Lower leg skin (tissue), 4 donors: ENCODE measurements around the gene PARP16. TPM values are rescaled to one million over a fixed set of nuclear protein-coding genes. Genes with fewer than 3 reads are reported as not detected.

Experiments used
- DNase-seq, 2 donors: peaks; one replicate each; pipeline ENCODE4 v3.0.0-alpha.2; 2019; ENCODE audit warnings: low spot score in 2 of 2
- H3K4me3 ChIP-seq: fragments of 200-600 bp; sonication (generic); 2 replicates; pipeline ENCODE4 v1.5.1; 2017; ENCODE audit warnings: mild to moderate bottlenecking, low read depth; ENCODE audit not compliant: poor library complexity, severe bottlenecking
- POLR2A ChIP-seq, 2 donors: fragments of 450-650 bp; IDR thresholded peaks; one replicate each; pipeline ENCODE4 v1.6.1; 2016 to 2017; ENCODE audit warnings: antibody characterized with exemption in 2 of 2, mild to moderate bottlenecking in 1 of 2, moderate library complexity in 1 of 2
- whole genome bisulfite sequencing, 2 donors: methylation state at CpG; one replicate each; pipeline ENCODE4 v1.1.5; 2018; 5-methylcytosine and 5-hydroxymethylcytosine counted together
- intact Hi-C: fragments of 100-400 bp; cut with DNase I; formaldehyde crosslinking; loops from one replicate; pipeline ENCODE4 v1.15.0; 2023; ENCODE audit warnings: low total_unique reads
- total RNA-seq, 4 donors: library from RNA; depleted of rRNA; stranded (reverse); fragments of >200 nt; gene quantifications; one replicate each; pipeline ENCODE4 v1.1.0, GENCODE V29; 2016
- TF ChIP-seq, protein P1 (sequence below), 3 donors: fragments of 450-650 bp; IDR thresholded peaks; one replicate each; pipeline ENCODE4 v1.5.1; 2016; ENCODE audit warnings: antibody characterized with exemption in 3 of 3, mild to moderate bottlenecking in 3 of 3, moderate library complexity in 2 of 3

PARP16 gene
- total RNA-seq, 4 donors from 2014 or later, result 10.3 to 14.4 (median 11.3) TPM

DNA sequence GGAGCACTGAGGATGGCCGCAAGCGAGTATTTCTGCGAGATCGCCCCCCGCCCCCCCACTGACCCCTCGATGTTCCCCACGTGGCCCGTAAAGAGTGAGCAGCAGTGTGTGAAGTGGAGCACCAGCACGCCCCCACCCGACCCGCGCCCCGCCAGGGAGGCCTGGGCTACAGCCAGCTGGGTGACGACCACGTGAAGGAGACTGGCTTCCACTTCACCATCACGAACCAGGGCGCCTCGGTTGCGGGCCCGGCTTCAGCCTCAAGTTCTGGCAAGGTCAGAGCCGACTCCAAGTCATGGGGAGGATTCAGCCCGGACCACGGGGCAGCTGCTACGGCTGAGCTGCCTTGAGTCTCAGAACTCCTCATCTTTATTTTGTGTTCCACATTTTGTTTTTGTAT, 15.4 kb upstream of the PARP16 start:
- no peak overlapping the region for H3K4me3 ChIP-seq
- intact Hi-C loops, result no loop called here
- 74 to 78% methylated on average over 23 to 24 of the region's 24 CpGs for WGBS, 2 donors
- TF ChIP-seq, protein P1, sequence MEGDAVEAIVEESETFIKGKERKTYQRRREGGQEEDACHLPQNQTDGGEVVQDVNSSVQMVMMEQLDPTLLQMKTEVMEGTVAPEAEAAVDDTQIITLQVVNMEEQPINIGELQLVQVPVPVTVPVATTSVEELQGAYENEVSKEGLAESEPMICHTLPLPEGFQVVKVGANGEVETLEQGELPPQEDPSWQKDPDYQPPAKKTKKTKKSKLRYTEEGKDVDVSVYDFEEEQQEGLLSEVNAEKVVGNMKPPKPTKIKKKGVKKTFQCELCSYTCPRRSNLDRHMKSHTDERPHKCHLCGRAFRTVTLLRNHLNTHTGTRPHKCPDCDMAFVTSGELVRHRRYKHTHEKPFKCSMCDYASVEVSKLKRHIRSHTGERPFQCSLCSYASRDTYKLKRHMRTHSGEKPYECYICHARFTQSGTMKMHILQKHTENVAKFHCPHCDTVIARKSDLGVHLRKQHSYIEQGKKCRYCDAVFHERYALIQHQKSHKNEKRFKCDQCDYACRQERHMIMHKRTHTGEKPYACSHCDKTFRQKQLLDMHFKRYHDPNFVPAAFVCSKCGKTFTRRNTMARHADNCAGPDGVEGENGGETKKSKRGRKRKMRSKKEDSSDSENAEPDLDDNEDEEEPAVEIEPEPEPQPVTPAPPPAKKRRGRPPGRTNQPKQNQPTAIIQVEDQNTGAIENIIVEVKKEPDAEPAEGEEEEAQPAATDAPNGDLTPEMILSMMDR (IDR thresholded peaks at IDR 0.05), result no peak
- no peak for TF ChIP-seq POLR2A (IDR thresholded peaks at IDR 0.05)
- DNase-seq, result no peak

DNA sequence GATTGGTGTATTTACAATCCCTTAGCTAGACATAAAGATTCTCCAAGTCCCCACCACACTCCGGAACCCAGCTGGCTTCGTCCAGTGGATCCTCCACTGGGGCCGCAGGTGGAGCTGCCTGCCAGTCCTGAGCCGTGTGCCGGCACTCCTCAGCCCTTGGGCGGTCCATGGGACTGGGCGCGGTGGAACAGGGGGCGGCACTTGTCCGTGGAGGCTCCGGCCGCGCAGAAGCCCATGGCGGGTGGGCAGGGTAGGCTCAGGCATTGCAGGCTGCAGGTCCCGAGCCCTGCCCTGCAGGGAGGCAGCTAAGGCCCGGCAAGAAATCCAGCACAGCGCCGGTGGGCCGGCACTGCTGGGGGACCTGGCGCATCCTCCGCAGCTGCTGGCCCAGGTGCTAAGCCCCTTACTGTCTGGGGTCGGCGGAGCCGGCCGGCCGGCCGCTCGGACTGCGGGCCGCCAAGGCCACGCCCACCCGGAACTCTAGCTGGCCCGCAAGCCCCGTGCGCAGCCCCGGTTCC, 14.3 kb upstream of the PARP16 start:
- intact Hi-C loops, result no loop called here
- no peak for DNase-seq
- H3K4me3 ChIP-seq, result no peak overlapping the region
- no peak for TF ChIP-seq POLR2A (IDR thresholded peaks at IDR 0.05)
- TF ChIP-seq, protein P1 (IDR thresholded peaks at IDR 0.05), result no peak
- 93 to 98% methylated on average over 24 to 34 of the region's 36 CpGs for WGBS, 2 donors

DNA sequence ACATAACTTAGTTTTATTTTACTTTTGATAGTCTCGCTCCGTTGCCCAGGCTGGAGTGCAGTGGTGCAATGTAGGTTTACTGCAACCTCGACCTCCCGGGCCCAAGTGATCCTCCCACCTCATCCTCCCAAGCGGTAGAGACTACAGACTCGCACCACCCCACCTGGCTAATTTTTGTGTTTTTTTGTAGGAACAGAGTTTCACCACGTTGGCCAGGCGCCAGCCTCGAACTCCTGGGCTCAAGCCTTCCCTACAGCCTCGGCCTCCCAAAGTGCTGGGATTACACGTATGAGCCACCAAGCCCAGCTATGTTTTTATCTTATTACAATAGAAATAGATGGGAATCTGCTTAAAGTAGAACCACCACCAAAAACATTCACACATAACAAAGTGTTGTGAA, 12.0 kb upstream of the PARP16 start:
- DNase-seq, result no peak
- intact Hi-C loops, result no loop called here
- H3K4me3 ChIP-seq, result no peak overlapping the region
- TF ChIP-seq POLR2A (IDR thresholded peaks at IDR 0.05), result no peak
- TF ChIP-seq, protein P1 (IDR thresholded peaks at IDR 0.05), result no peak
- WGBS, 2 donors, result 83 to 85% methylated on average over 11 of the region's 11 CpGs

DNA sequence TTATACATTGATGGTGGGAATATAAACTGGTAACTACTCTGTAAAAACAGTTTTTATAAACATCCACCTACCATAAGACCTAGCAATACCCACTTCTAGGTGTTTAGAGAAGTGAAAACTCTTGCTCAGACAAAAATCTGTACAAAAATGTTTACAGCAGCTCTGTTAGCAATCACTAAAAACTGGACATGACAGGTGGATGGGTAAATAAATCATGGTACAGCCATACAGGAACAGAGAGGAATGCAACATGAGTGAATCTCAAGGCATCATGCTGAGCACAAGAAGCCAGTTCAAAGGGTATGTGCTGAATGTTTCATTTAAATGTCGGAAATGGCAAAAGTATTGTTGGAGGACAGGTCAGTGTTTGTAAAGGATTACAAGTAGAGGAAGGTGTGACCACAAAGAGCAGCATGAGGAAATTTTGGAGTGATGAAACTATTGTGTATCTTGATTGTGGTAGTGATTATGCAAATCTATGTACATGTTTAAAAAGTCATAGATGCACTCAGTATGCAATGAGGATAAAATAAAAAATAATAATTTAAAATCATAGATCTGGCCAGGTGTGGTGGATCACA, 6.3 kb upstream of the PARP16 start:
- intact Hi-C loops, result no loop called here
- no peak for DNase-seq
- 86 to 93% methylated on average over 1 of the region's 1 CpG for WGBS, 2 donors
- TF ChIP-seq, protein P1 (IDR thresholded peaks at IDR 0.05), result no peak
- no peak for TF ChIP-seq POLR2A (IDR thresholded peaks at IDR 0.05)
- H3K4me3 ChIP-seq, result no peak overlapping the region

DNA sequence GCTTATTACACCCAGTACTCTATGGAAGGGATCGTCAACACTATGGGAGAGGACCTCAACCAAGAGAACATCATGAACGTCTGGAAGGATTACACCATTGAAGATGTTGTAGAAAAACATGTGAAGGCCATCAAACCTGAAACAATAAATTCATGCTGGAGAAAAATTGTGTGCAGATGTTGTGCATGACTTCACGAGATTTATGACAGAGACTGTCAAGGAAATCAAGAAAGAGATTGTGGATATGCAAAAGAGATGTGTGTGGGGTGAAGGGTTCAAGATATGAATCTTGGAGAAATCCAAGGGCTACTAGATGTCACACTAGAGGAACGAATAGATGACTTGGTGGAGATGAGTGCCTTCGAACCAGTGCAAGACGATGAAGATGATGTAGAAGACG, 3.5 kb upstream of the PARP16 start:
- intact Hi-C loops, result no loop called here
- 72 to 80% methylated on average over 7 of the region's 7 CpGs for WGBS, 2 donors
- no peak for DNase-seq
- H3K4me3 ChIP-seq, result no peak overlapping the region
- no peak for TF ChIP-seq POLR2A (IDR thresholded peaks at IDR 0.05)
- TF ChIP-seq, protein P1 (IDR thresholded peaks at IDR 0.05), result no peak
